CD14-positive monocyte (primary cell): ENCODE data around the gene MT1G. TPM values are rescaled to one million over a fixed set of nuclear protein-coding genes. Genes with fewer than 3 reads are reported as not detected.
A peak's percentile ranks its signal among the peaks of the same experiment; 100 is the strongest.

Source experiments
- DNase-seq, 3 donors: peaks; one replicate each; pipeline ENCODE4 v3.0.0-alpha.2; 2011 to 2022
- H2AFZ ChIP-seq: 2 replicates; pipeline ENCODE4 v1.6.0; 2012; ENCODE audit warnings: mild to moderate bottlenecking, low read depth, low read length, inconsistent platforms; ENCODE audit not compliant: insufficient read depth, poor library complexity, severe bottlenecking
- H3K27ac ChIP-seq, 2 donors: 1 replicate in 1 of 2; 2 replicates in 1 of 2; pipeline ENCODE4 v1.5.1; 2012 to 2013; ENCODE audit warnings: low read length in 2 of 2, control low read depth in 1 of 2, inconsistent platforms in 1 of 2, low read depth in 1 of 2, mild to moderate bottlenecking in 1 of 2
- H3K27me3 ChIP-seq, 2 donors: one replicate each; pipeline versions ENCODE4 v1.6.0 to v1.6.1; 2011 to 2013; ENCODE audit warnings: low read length in 2 of 2; ENCODE audit not compliant: control insufficient read depth in 2 of 2, insufficient read depth in 2 of 2
- H3K36me3 ChIP-seq, 2 donors: replicated peaks in 1 of 2; 1 replicate in 1 of 2; 2 replicates in 1 of 2; pipeline versions ENCODE4 v1.5.1 to v1.6.1; 2012 to 2013; ENCODE audit warnings: low read length in 2 of 2, control low read depth in 1 of 2, inconsistent platforms in 1 of 2, mild to moderate bottlenecking in 1 of 2; ENCODE audit not compliant: insufficient read depth in 2 of 2, control insufficient read depth in 1 of 2
- H3K4me1 ChIP-seq, 2 donors: 1 replicate in 1 of 2; 2 replicates in 1 of 2; pipeline versions ENCODE4 v1.5.1 to v1.6.1; 2012 to 2013; ENCODE audit warnings: low read length in 2 of 2, control low read depth in 1 of 2, inconsistent platforms in 1 of 2, mild to moderate bottlenecking in 1 of 2, moderate library complexity in 1 of 2; ENCODE audit not compliant: insufficient read depth in 2 of 2, control insufficient read depth in 1 of 2
- H3K4me2 ChIP-seq: replicated peaks from 2 replicates; pipeline ENCODE3; 2012; ENCODE audit warnings: low read length, moderate library complexity, mild to moderate bottlenecking; ENCODE audit not compliant: poor library complexity, severe bottlenecking; ENCODE audit errors: extremely low read depth
- H3K4me3 ChIP-seq, 3 experiments: fragments of 200-600 bp in 1 of 3; sonication (generic) in 1 of 3; replicated peaks in 1 of 3; 1 replicate in 2 of 3; 2 replicates in 1 of 3; pipeline ENCODE4 v1.5.1; 2011 to 2013; ENCODE audit warnings: low read length in 3 of 3, mild to moderate bottlenecking in 3 of 3, control low read depth in 2 of 3, low read depth in 2 of 3, inconsistent platforms in 1 of 3, moderate library complexity in 1 of 3
- H3K79me2 ChIP-seq: 2 replicates; pipeline ENCODE4 v1.6.0; 2012; ENCODE audit warnings: mild to moderate bottlenecking, control low read depth, inconsistent platforms, low read length, moderate library complexity; ENCODE audit not compliant: insufficient read depth
- H3K9ac ChIP-seq: 2 replicates; pipeline ENCODE4 v1.6.0; 2017; ENCODE audit warnings: low read length, mild to moderate bottlenecking; ENCODE audit not compliant: insufficient read depth, poor library complexity, severe bottlenecking
- H3K9me3 ChIP-seq, 2 donors: replicated peaks in 1 of 2; 1 replicate in 1 of 2; 2 replicates in 1 of 2; pipeline versions ENCODE4 v1.5.1 to v1.6.1; 2012 to 2013; ENCODE audit warnings: low read length in 2 of 2, control low read depth in 1 of 2; ENCODE audit not compliant: control insufficient read depth in 1 of 2, insufficient read depth in 1 of 2
- H4K20me1 ChIP-seq: 2 replicates; pipeline ENCODE4 v1.6.0; 2012; ENCODE audit warnings: mild to moderate bottlenecking, low read length, control low read depth, moderate library complexity; ENCODE audit not compliant: insufficient read depth
- H3K27ac Mint-ChIP-seq, 7 donors: one replicate each; pipeline ENCODE4 v1.8.0; 2020; ENCODE audit warnings: mild to moderate bottlenecking in 7 of 7, mixed read lengths in 7 of 7, moderate library complexity in 6 of 7, inconsistent platforms in 2 of 7
- H3K27me3 Mint-ChIP-seq, 3 donors: one replicate each; pipeline ENCODE4 v1.8.0; 2021 to 2022; ENCODE audit warnings: low read depth in 3 of 3, mild to moderate bottlenecking in 3 of 3, mixed read lengths in 3 of 3, moderate library complexity in 3 of 3, inconsistent platforms in 1 of 3
- H3K36me3 Mint-ChIP-seq, 2 donors: one replicate each; pipeline ENCODE4 v1.8.0; 2020; ENCODE audit warnings: mixed read lengths in 2 of 2, inconsistent platforms in 1 of 2, mild to moderate bottlenecking in 1 of 2
- H3K4me1 Mint-ChIP-seq: one replicate; pipeline ENCODE4 v1.8.0; 2020; ENCODE audit warnings: mild to moderate bottlenecking, mixed read lengths
- H3K4me3 Mint-ChIP-seq, 2 donors: one replicate each; pipeline ENCODE4 v1.8.0; 2020; ENCODE audit warnings: mild to moderate bottlenecking in 2 of 2, mixed read lengths in 2 of 2, moderate library complexity in 1 of 2
- H3K9me3 Mint-ChIP-seq, 7 donors: one replicate each; pipeline ENCODE4 v1.8.0; 2020 to 2022; ENCODE audit warnings: mixed read lengths in 7 of 7, mild to moderate bottlenecking in 6 of 7, moderate library complexity in 6 of 7, inconsistent platforms in 2 of 7
- CTCF ChIP-seq: fragments of 200-600 bp; IDR thresholded peaks from one replicate; pipeline ENCODE4 v1.8.0; 2022; ENCODE audit warnings: antibody characterized with exemption, mild to moderate bottlenecking
- WGBS: methylation state at CpG from one replicate; pipeline ENCODE4 v1.1.5; 2013; ENCODE audit warnings: missing lambda C conversion rate; ENCODE audit not compliant: insufficient coverage; 5-methylcytosine and 5-hydroxymethylcytosine counted together
- intact Hi-C, 2 donors: fragments of 100-400 bp; cut with micrococcal nuclease; formaldehyde crosslinking; loops; one replicate each; pipeline versions ENCODE4 v1.15.0 to v1.15.1; 2023
- polyA plus RNA-seq, 3 donors: library from polyadenylated mRNA; depleted of rRNA in 1 of 3; unstranded in 2 of 3; stranded (reverse) in 1 of 3; fragments of 300-500 nt in 2 of 3; fragments of >200 nt in 1 of 3; fragmentation: Illumina TruSeq in 2 of 3; gene quantifications; 1 replicate in 2 of 3; 2 replicates in 1 of 3; pipeline ENCODE4 v1.2.3, GENCODE V29; 2012 to 2021

MT1G gene
- polyA plus RNA-seq, 3 donors = 1.1 to 1.4 TPM; not detected in 1

GRCh38 chr16:56635441-56635967 lies 32.4 kb downstream of the MT1G start:
- H3K4me1 ChIP-seq = peaks cover 13 to 20% of the 10 kb centered on the region in 2 donors
- TF ChIP-seq CTCF = no peak
- no peak overlapping the region for H3K9ac ChIP-seq
- H2AFZ ChIP-seq = no peak overlapping the region
- H3K27me3 ChIP-seq = peaks cover 95 to 99% of the 10 kb centered on the region in 2 donors
- no peaks in the 10 kb centered on the region for H4K20me1 ChIP-seq
- no peak overlapping the region for H3K4me3 ChIP-seq
- Mint-ChIP-seq H3K27ac (no peak overlapping the region), H3K9me3 (peaks cover 0 to 21% (median 10%) of the 10 kb centered on the region in 7 donors), H3K4me3 (peak overlapping the region in 1 of 2 donors; percentile 91), H3K27me3 (peaks cover 96 to 100% (median 98%) of the 10 kb centered on the region in 3 donors), H3K36me3 (peaks cover 0 to 9% of the 10 kb centered on the region in 2 donors), H3K4me1 (peaks cover 27% of the 10 kb centered on the region)
- no peak overlapping the region for H3K27ac ChIP-seq
- no peak overlapping the region for H3K4me2 ChIP-seq
- no peaks in the 10 kb centered on the region for H3K79me2 ChIP-seq
- no peaks in the 10 kb centered on the region for H3K36me3 ChIP-seq
- no peak for DNase-seq
- 1% methylated on average over 35 of the region's 40 CpGs for WGBS
- intact Hi-C loops = no loop called here
- H3K9me3 ChIP-seq = peaks cover 0 to 67% of the 10 kb centered on the region in 2 donors

DNA sequence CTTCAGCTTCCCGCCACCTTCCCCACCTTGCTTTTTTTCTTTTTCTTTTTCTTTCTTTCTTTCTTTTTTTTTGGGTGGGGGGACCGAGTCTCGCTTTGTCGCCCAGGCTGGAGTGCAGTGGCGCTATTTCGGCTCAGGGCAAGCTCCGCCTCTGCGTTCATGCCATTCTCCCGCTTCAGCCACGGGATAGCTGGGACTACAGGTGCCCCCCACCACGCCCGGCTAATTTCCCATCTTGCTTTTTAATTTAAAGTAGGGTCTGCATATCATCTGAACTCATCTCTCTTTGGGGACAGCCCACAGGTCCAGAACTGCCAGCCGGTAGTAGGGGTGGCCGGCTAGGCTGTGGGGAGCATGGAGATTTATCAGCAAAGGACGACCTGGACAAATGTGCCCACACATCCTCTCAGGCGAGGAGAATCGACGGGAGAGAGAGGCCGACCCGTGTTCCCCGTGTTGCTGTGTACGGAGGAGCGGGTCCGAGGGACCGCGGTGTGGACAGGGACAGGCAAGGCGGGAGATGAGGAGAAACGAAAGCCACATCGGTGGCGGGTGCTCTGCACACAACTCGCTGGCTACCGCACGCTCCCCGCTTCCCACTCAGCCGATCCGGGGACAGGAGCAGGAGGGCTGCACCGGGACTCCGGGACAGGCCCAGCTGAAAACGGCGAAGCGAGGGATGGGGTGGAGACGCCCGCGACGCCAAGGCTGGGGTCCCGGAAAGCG lies 33.0 kb downstream of the MT1G start:
- Histone ChIP-seq H3K4me2 (no peak overlapping the region), H3K4me3 (no peak overlapping the region), H3K9me3 (peaks cover 0 to 67% of the 10 kb centered on the region in 2 donors), H3K27ac (no peak overlapping the region), H3K9ac (no peak overlapping the region), H4K20me1 (no peaks in the 10 kb centered on the region), H3K27me3 (peaks cover 91 to 99% of the 10 kb centered on the region in 2 donors), H3K4me1 (peaks cover 13 to 20% of the 10 kb centered on the region in 2 donors), H3K36me3 (no peaks in the 10 kb centered on the region), H3K79me2 (no peaks in the 10 kb centered on the region), H2AFZ (no peak overlapping the region)
- peaks cover 96 to 100% (median 97%) of the 10 kb centered on the region in 3 donors for H3K27me3 Mint-ChIP-seq
- no peak overlapping the region for H3K27ac Mint-ChIP-seq
- H3K4me3 Mint-ChIP-seq = peak overlapping the region in 1 of 2 donors; percentile 78
- no peak for TF ChIP-seq CTCF
- peaks cover 0 to 21% (median 10%) of the 10 kb centered on the region in 7 donors for H3K9me3 Mint-ChIP-seq
- peaks cover 0 to 9% of the 10 kb centered on the region in 2 donors for H3K36me3 Mint-ChIP-seq
- intact Hi-C loops = no loop called here
- no peak for DNase-seq
- 5% methylated on average over 42 of the region's 47 CpGs for WGBS
- H3K4me1 Mint-ChIP-seq = peaks cover 33% of the 10 kb centered on the region
